NCI-H524 (cell line): ENCODE results near the gene MED14.

Experiments used
- DNase-seq, 2 experiments: peaks; one replicate each; lab custom pipeline; 2025; lab: John Stamatoyannopoulos, UW

The MED14 gene

GRCh38 chrX:40663078-40663740, 72.1 kb downstream of the MED14 start:
- no peak for DNase-seq

GRCh38 chrX:40661489-40661888, 73.9 kb downstream of the MED14 start:
- no peak for DNase-seq

GRCh38 chrX:40660381-40660780, 75.0 kb downstream of the MED14 start:
- no peak for DNase-seq

- no peak for DNase-seq
These were observed 81.8 kb downstream of the MED14 start for GRCh38 chrX:40653535-40653934.

GRCh38 chrX:40652664-40653063, 82.7 kb downstream of the MED14 start:
- DNase-seq: no peak

GRCh38 chrX:40651620-40652223, 83.6 kb downstream of the MED14 start:
- DNase-seq: peak; percentile 46 to 74

GRCh38 chrX:40647307-40648197, 87.8 kb downstream of the MED14 start, which contains the start of gene CXorf38:
Gene CXorf38 (minus strand): TSS chrX:40647561. CDS start chrX:40647520, 41 bp downstream.
- peak; percentile 83 to 93 for DNase-seq

- DNase-seq: peak in 1 of 2 experiments; percentile 6
These were observed 88.6 kb downstream of the MED14 start for GRCh38 chrX:40646489-40647306.

GRCh38 chrX:40644821-40645358, 90.5 kb downstream of the MED14 start:
- DNase-seq: no peak

- no peak for DNase-seq
These were observed 91.2 kb downstream of the MED14 start for GRCh38 chrX:40644176-40644575.

- DNase-seq: no peak
These were observed 97.7 kb downstream of the MED14 start for GRCh38 chrX:40637687-40638086.

- no peak for DNase-seq
These were observed 103.1 kb downstream of the MED14 start for GRCh38 chrX:40632199-40632598.

- no peak for DNase-seq
These were observed 106.8 kb downstream of the MED14 start for GRCh38 chrX:40628506-40628905.

GRCh38 chrX:40625294-40625693, 110.0 kb downstream of the MED14 start:
- no peak for DNase-seq

- DNase-seq: no peak
These were observed 111.7 kb downstream of the MED14 start for GRCh38 chrX:40623665-40624064.

- no peak for DNase-seq
These were observed 112.2 kb downstream of the MED14 start, which contains the start of gene MPC1L for GRCh38 chrX:40623139-40623536. Gene MPC1L (plus strand): TSS chrX:40623428. CDS start chrX:40623566, 138 bp downstream.

- no peak for DNase-seq
These were observed 112.7 kb downstream of the MED14 start for GRCh38 chrX:40622479-40623138.

- DNase-seq: no peak
These were observed 117.8 kb downstream of the MED14 start for GRCh38 chrX:40617566-40617965.

GRCh38 chrX:40615976-40616375, 119.4 kb downstream of the MED14 start:
- no peak for DNase-seq

GRCh38 chrX:40612511-40612910, 122.8 kb downstream of the MED14 start:
- no peak for DNase-seq

- no peak for DNase-seq
These were observed 128.0 kb downstream of the MED14 start for GRCh38 chrX:40607381-40607780.
